ENCODE measurements around the gene NOTUM.

NOTUM gene

DNA sequence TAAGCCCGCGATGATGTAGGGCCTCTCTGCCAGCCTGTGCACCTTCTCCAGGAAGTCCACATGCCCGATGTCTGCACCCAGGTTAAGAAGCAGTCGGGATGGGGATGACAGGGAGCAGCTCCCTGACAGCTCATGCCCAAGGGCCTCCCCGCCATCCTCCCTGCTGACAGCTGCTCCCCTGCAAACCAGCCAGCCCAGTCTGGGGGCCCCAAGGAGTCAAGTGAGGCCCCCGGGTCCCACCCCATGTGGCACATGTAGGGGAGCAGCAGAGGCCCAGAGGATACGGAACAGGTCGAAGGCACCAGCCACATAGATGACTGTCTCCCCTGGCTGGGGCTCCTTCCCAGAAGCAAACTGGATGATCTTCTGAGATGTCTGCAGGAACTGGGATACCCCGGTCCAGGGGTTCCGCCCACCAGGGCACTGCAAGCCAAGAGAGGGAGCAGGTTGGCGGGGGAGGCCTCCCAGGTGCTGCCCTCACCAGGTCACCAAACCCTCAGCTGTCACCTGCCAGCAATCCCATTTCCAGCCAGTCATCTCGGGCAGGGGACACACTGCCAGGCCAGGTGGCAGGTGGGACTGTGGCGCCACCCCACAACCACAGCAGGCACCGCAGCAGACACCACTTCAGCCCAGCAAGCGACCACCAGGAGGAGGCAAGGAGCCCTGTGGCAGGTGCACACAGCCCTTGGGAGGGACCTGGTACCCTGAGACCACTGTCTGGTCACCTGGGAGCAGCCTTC, 54.3 kb downstream of the NOTUM start:
- ChIA-PET POLR2A (no interaction called here), CTCF (interaction anchor here (0.6 kb wide), 1 partner anchor 89 kb away, joined by 3 read pairs; no protein-coding TSS in a partner anchor)
- DNase-seq (ENCODE audit: extremely low spot score) = no peak
- no peak for TF ChIP-seq FOXM1 (IDR thresholded peaks at IDR 0.05; ENCODE audit: borderline replicate concordance)
- no peak for TF ChIP-seq L3MBTL2 (conservative IDR thresholded peaks at IDR 0.05)
- TF ChIP-seq ZNF384 (IDR thresholded peaks at IDR 0.05) = no peak
- no peak for TF ChIP-seq LEF1 (IDR thresholded peaks at IDR 0.05; ENCODE audit: borderline replicate concordance)
- TF ChIP-seq TARDBP (IDR thresholded peaks at IDR 0.05) = no peak
- TF ChIP-seq ELF4 (IDR thresholded peaks at IDR 0.05) = no peak
- TF ChIP-seq CTBP1 (IDR thresholded peaks at IDR 0.05; ENCODE audit: borderline replicate concordance) = no peak
- TF ChIP-seq ARNT (IDR thresholded peaks at IDR 0.05) = no peak
- no peak for TF ChIP-seq BHLHE40 (IDR thresholded peaks at IDR 0.05; ENCODE audit: borderline replicate concordance)

DNA sequence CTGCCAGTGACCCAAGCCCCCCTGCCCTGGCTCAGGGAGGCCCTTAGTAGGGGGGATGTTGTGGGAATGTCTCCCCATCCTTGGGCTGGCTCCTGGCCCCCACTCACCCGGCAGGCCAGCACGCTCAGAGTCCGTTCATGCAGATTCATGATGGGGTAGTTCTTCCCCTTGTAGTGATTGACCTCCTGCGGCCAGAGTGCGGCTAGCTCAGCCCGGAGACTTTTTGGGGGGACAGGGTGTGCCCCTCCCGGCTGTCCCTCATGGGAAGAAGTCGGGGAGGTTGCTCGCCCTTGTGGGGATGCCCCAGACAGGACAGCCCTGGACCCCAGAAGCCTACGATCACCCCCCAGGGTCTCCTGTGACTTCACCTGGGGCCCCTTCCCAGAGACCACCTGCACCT, 55.0 kb downstream of the NOTUM start:
- ChIA-PET CTCF (interaction anchor here (0.6 kb wide), 1 partner anchor 21 kb away, joined by 3 read pairs; no protein-coding TSS in a partner anchor), POLR2A (interaction anchor here (0.7 kb wide), 1 partner anchor 14 kb away, joined by 3 read pairs; no protein-coding TSS in a partner anchor)
- TF ChIP-seq TARDBP (IDR thresholded peaks at IDR 0.05) = no peak
- no peak for DNase-seq (ENCODE audit: extremely low spot score)

DNA sequence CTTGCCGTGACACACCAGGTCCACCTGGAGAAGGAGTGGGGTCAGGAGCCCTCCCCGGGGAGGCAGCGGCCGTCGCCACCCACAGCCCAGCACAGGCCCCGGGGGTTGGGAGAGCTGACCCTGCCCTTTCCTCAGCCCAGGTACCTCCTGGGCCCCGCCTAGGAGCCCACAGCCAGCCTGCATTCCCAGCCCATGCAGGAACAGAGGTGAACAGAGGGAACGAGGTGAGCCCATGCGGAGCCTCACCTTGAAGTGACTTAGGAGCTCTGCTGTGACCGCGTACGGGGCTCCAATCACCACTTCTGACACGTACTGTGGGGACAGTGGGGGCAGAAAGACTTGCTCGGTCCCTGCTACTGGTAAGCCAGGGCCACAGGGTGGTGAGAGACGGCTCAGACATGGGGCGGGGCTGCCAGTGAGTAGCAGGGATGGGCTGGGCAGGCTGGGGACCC, 55.5 kb downstream of the NOTUM start:
- POLR2A ChIA-PET = interaction anchor here (0.7 kb wide), 1 partner anchor 13 kb away, joined by 3 read pairs; no protein-coding TSS in a partner anchor
- DNase-seq (ENCODE audit: extremely low spot score) = no peak
- TF ChIP-seq SP1 (IDR thresholded peaks at IDR 0.05) = no peak
- TF ChIP-seq BHLHE40 (IDR thresholded peaks at IDR 0.05; ENCODE audit: borderline replicate concordance) = no peak
- TF ChIP-seq L3MBTL2 (conservative IDR thresholded peaks at IDR 0.05) = no peak
- no peak for TF ChIP-seq ARNT (IDR thresholded peaks at IDR 0.05)
- no peak for TF ChIP-seq HDGF (IDR thresholded peaks at IDR 0.05; ENCODE audit: borderline replicate concordance)
- no peak for TF ChIP-seq SUZ12 (IDR thresholded peaks at IDR 0.05)
- TF ChIP-seq FOXM1 (IDR thresholded peaks at IDR 0.05; ENCODE audit: borderline replicate concordance) = no peak
- TF ChIP-seq ELF4 (IDR thresholded peaks at IDR 0.05) = no peak
- no peak for TF ChIP-seq NFRKB (IDR thresholded peaks at IDR 0.05)
- TF ChIP-seq TARDBP (IDR thresholded peaks at IDR 0.05) = no peak
- TF ChIP-seq ZNF384 (IDR thresholded peaks at IDR 0.05) = no peak
- no peak for TF ChIP-seq FOXA1 (IDR thresholded peaks at IDR 0.05)
- TF ChIP-seq, protein P1, sequence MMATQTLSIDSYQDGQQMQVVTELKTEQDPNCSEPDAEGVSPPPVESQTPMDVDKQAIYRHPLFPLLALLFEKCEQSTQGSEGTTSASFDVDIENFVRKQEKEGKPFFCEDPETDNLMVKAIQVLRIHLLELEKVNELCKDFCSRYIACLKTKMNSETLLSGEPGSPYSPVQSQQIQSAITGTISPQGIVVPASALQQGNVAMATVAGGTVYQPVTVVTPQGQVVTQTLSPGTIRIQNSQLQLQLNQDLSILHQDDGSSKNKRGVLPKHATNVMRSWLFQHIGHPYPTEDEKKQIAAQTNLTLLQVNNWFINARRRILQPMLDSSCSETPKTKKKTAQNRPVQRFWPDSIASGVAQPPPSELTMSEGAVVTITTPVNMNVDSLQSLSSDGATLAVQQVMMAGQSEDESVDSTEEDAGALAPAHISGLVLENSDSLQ (IDR thresholded peaks at IDR 0.05) = no peak
- no peak for TF ChIP-seq CTBP1 (IDR thresholded peaks at IDR 0.05; ENCODE audit: borderline replicate concordance)
- TF ChIP-seq LEF1 (IDR thresholded peaks at IDR 0.05; ENCODE audit: borderline replicate concordance) = no peak
- no peak for TF ChIP-seq FOXK2 (IDR thresholded peaks at IDR 0.05)
- CTCF ChIA-PET = interaction anchor here (0.6 kb wide), 1 partner anchor 21 kb away, joined by 3 read pairs; no protein-coding TSS in a partner anchor

DNA sequence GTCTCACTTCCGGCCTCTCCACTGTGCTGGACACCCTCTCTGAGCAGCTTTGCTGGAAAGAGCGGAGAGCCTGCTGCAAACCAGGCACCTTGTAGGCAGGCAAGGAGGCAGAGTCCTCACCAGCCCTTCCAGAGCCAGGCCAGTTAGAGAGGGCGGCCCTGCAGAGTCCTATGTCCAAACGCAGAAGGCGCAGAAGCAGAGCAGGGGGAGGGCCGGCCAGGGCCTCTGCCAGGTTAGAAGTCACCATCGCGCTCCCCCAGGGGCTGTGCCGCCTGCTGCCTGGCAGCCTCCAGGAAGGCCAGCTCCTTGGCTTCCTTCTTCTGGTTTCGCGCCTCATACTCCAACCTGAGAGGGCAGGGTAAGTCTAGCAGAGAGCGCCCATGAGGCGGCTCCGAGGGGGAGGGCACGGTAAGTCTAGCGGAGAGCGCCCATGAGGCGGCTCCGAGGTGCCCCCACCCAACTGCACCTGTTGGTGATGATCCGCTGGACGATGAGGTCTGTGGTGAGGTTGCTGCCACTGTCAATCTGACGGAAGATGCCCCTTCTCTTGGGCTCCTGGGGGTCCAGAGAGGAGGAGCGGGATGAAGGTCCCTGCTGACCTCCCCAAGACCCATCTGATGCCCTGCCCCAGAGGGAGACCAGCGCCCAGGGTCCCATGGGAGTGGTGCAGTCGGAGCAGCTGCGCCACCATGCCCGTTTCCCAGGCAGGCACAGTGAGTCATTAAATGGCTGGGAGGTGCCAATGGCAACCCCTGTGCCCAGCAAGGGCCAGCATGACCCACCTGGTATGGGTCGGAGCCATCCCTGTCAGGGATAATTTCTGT, 56.2 kb downstream of the NOTUM start:
- ChIA-PET CTCF (no interaction called here), POLR2A (no interaction called here)
- DNase-seq (ENCODE audit: extremely low spot score) = no peak
- TF ChIP-seq FOXA1 (IDR thresholded peaks at IDR 0.05) = no peak
- TF ChIP-seq TARDBP (IDR thresholded peaks at IDR 0.05) = no peak
- TF ChIP-seq, protein P1 (IDR thresholded peaks at IDR 0.05) = no peak
- TF ChIP-seq BHLHE40 (IDR thresholded peaks at IDR 0.05; ENCODE audit: borderline replicate concordance) = no peak
- no peak for TF ChIP-seq ELF4 (IDR thresholded peaks at IDR 0.05)

DNA sequence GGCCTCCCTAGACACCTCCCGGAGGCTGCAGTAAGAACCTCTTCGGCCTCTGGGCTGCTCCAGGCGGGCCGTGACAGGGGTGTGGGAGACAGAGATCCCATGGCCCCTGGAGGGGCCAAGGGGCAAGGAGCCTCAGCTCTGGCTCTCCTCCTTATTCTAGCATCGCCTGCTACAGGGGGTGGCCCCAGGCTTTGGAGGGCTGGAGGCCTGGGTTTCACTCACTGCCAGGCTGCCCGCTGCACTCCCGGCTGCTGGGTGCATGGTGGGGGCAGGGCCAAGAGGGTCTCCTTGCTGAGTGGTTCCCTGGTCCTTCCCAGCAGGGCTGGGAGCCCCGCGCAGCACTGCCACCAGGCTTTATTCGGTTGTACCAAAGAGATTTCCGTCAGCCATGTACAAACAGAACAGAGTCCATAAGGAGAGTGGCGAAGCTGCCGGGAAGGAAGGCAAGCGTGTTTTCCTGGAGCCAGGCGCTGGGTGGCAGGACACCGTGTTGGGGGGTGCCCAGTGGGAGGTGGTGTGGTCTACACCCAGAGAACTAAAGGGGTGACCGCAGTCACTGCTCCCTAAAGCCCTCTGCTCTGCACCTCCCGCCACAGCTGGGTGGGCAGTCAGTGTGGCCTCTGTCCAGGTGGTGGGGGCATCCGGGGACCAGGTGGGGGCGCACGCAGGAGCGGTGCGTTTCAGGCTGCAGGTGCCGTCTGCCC, 56.9 kb downstream of the NOTUM start:
- ChIA-PET CTCF (interaction anchor here (0.7 kb wide), 1 partner anchor 12 kb away, joined by 3 read pairs; no protein-coding TSS in a partner anchor), POLR2A (interaction anchor here (1.0 kb wide), 1 partner anchor 34 kb away, joined by 5 read pairs; no protein-coding TSS in a partner anchor)
- no peak for DNase-seq (ENCODE audit: extremely low spot score)
- TF ChIP-seq NFRKB (IDR thresholded peaks at IDR 0.05) (no peak), BHLHE40 (IDR thresholded peaks at IDR 0.05; ENCODE audit: borderline replicate concordance) (no peak), SUZ12 (IDR thresholded peaks at IDR 0.05) (no peak), FOXK2 (IDR thresholded peaks at IDR 0.05) (no peak), SP1 (IDR thresholded peaks at IDR 0.05) (no peak), HDGF (IDR thresholded peaks at IDR 0.05; ENCODE audit: borderline replicate concordance) (no peak)

DNA sequence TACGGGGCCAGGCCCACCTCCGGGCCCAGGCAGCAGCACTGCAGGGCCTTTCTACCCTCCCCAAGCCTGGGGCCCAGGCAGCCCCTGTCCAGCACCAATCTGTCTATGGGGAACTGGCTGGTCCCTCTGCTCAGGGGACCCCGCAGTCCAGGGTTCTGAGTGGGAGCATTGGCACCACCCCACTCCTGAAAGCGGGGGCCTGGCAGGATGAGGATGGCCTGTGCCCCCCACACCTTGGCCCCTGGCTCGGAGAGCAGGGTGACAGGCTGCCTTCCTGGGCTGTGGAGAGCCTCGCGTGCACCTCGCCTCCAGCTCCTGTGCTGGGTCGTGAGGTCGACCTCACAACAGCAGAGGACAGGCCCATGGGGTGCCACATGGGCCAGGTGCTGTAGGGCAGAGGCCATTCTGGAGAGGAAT, 57.6 kb downstream of the NOTUM start:
- CTCF ChIA-PET = interaction anchor here (0.7 kb wide), 1 partner anchor 11 kb away, joined by 3 read pairs; no protein-coding TSS in a partner anchor
- TF ChIP-seq HDGF (IDR thresholded peaks at IDR 0.05; ENCODE audit: borderline replicate concordance) (no peak), BHLHE40 (IDR thresholded peaks at IDR 0.05; ENCODE audit: borderline replicate concordance) (no peak), L3MBTL2 (conservative IDR thresholded peaks at IDR 0.05) (no peak), NFRKB (IDR thresholded peaks at IDR 0.05) (no peak), ELF4 (IDR thresholded peaks at IDR 0.05) (no peak), SP1 (IDR thresholded peaks at IDR 0.05) (no peak), ZNF384 (IDR thresholded peaks at IDR 0.05) (no peak), CTBP1 (IDR thresholded peaks at IDR 0.05; ENCODE audit: borderline replicate concordance) (no peak), LEF1 (IDR thresholded peaks at IDR 0.05; ENCODE audit: borderline replicate concordance) (no peak), TARDBP (IDR thresholded peaks at IDR 0.05) (no peak), FOXK2 (IDR thresholded peaks at IDR 0.05) (no peak), SUZ12 (IDR thresholded peaks at IDR 0.05) (no peak)
- TF ChIP-seq, protein P1 (IDR thresholded peaks at IDR 0.05) = no peak
- POLR2A ChIA-PET = interaction anchor here (1.0 kb wide), 1 partner anchor 34 kb away, joined by 5 read pairs; no protein-coding TSS in a partner anchor
- DNase-seq (ENCODE audit: extremely low spot score) = no peak
